HG03469 (cell line): ENCODE data around the gene OTOS.

Source experiments
- ATAC-seq: cut with Tn5 transposase; IDR thresholded peaks from one replicate; pipeline ENCODE4 v1.9.1; 2021; ENCODE audit warnings: mild to moderate bottlenecking, moderate library complexity, moderate number of reproducible peaks; ENCODE audit not compliant: unreplicated experiment

OTOS gene

DNA sequence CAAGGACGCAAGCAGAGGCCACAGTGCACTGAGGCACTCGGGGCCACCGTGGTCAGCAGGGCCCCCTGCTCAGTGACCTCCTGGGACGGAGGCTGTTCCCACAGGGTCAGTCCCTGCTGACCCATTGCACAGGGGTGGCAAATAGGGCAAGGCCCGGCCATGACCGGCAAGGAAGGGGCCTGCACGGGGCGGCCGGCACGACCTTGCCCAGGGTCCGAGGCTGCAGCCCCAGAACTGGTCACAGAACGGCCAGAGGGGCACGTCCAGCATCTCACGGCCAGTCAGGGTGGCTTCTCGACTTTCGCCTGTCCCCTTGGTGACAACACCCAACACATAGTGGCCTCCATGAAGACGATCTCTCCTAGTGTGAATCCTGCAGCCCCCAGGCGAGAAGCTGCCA lies 27.6 kb upstream of the OTOS start:
- no peak for ATAC-seq

DNA sequence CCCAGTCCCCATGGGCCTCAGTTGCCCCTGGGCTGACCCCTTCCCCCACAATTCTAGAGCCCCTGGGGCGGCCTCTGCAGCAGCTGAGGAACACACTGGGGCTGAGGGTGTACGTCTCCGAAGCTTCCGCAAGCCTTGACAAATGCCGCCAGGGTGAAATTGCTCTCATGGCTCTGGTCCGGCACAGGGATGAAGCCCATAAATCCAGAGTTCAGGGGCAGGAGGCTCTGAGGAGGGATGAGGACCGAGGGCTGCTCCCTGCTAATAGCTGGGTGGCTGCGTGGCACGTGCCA lies 27.1 kb upstream of the OTOS start:
- ATAC-seq = no peak

DNA sequence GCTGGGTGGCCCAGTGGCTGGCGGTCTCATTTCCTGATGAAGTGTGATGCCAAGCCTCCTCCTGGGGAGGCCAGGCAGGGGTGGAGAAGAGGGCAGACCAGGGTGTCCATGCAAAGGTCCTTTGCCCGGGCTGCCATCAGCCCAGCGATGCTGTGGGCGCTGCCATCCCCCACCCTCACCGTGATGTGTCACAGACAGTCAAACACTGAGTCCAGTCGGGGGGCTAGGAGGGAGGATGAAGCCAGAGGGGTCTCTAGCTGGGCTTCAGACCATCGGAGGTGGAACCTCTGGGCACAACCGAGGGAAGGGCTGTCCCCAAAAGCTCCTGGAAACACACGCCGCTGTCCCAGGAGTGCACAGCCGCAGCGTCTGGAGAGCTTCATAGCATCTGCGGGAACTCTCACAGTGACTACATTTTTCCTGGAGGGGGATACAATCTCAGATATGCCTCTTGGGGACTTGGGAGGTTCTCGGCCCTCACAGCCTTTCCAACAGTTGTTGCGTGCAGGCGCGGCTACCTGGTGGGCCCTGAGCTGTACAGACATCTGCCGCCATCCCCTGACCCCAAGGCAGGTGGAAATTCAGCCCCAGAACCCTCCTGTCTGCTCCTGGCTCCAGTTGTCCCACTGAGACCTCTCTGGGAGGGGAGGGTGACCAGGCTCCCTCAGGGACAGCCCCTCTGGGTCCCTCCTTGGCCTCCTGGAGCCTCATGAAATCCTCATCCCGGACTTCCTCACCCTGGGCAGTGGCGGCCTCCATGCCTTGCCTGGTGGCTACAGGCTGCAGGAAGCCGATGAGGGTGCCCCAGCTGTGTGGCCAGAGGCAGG lies 26.5 kb upstream of the OTOS start:
- ATAC-seq = no peak

DNA sequence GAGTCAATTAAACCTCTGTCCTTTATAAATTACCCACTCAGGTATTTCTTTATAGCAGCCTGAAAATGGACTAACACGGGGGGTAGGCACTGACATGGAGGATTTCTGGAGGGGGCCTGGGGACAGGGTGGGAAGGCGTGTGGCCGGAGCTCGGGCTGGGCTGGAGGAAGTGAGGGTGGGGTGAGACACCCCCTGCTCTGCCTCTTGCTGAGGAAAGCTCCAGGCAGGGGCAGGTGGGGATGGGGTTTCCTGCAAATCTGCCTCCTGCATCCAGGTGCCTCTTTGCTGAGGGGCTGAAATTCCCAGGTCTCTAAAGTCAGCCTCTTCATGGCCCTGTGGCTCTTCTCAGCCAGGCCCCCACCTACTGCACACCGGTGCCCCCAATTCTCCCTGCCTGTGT lies 25.7 kb upstream of the OTOS start:
- ATAC-seq = no peak

GRCh38 chr2:240165661-240166060 lies 25.2 kb upstream of the OTOS start:
- no peak for ATAC-seq

DNA sequence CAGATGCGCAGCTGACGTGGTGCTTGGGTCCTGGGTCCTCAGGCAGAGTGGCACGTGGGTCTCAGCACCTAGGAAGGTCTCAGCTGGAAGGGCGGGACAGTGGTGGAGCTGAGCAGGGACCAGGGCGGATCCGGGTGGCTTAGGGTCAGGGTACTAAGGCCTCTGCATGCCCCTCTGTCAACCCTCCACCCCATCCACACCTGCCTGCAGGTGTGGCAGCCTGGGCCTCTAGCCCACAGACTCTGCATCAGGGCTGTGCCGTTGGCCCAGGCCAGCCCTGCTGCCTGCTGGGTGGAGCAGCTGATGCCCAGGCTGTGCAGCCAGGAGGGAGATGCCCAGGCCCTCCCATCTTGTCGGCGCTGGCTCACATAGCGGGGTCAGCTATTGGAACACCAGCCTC lies 24.6 kb upstream of the OTOS start:
- no peak for ATAC-seq

DNA sequence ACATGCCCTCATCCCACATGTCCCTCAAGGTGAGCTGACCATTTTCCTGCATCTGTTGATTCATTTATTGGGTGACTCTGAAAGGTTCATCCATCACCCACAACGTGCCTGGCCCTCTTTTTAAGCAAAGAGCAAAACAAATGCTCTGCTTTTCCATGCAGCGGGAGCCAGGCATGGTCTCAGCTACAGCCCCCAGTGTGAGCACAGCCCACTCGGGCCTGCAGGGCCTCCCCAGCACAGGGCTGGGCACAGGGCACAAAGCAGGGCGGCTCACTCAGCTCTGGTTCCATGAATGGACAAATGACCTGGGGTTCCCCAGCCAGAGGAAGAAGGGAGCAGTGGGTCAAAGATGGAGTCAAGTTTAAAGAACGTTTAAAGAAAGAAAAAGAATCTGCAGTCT lies 24.1 kb upstream of the OTOS start:
- ATAC-seq = no peak

DNA sequence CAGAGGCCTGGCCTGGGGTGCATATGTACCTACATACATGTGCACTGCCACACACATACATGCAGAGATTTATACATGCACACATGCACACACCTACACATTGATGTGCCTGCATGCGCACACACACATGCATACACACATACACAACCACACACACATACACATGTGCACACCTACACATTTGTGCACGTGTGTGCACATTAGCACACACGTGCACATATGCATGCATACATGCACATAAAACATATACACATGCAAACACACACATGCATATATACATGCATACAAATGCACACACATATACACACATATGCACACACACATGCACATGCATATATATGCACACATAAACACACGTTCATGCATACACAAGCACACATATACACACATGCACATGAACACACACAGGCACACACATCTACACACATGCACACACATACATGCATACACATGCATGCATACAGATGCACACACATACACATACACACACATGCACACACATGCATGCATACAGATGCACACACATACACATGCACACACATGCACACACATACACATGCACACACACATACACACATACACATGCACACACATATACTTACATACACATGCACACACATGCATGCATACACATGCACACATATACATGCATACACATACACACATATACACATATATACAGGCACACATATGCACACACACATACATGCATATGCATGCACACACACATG lies 23.6 kb upstream of the OTOS start:
- ATAC-seq = no peak

DNA sequence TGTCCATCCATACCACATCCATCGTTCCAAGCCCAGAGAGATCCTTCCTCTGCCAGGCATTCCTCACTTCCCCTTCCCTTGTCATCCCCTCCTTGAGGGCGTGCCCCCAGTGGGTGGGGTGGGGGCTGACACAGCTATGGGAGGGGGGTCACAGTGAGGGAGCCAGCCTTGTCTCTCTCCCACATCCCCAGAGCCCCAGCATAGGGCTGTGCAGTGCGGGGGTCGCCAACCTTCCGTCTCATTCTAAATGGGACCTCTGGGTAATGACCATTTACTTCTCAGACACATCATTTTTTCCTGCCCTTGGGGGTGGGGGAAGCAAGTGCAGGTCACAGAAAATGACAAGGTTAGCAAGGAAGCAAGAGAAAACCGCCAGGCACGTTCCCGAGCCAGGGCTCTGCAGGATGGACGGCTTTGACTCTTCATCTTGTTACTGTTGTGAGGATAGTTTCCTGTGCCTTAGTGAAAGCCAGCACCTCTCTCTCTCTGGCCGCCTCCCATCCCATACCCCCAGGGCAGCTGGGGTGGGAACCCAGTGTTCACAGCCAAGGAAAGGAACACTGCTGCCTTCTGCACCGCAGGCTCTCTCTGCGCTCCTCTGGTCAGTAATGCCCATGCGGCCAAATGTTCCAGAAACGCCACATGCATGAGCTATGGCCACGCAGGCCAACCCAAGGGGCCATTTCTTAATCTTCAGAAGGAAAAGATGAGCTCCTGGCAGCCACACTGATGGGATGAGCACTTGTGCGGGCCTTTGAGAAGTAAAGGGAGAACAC lies 22.7 kb upstream of the OTOS start:
- ATAC-seq = no peak

- no peak for ATAC-seq
These were observed 22.1 kb upstream of the OTOS start for GRCh38 chr2:240162531-240162930.

- no peak for ATAC-seq
These were observed 21.6 kb upstream of the OTOS start for GRCh38 chr2:240162032-240162431.

GRCh38 chr2:240161087-240161750 lies 20.8 kb upstream of the OTOS start:
- no peak for ATAC-seq

GRCh38 chr2:240160291-240161086 lies 20.0 kb upstream of the OTOS start:
- no peak for ATAC-seq

DNA sequence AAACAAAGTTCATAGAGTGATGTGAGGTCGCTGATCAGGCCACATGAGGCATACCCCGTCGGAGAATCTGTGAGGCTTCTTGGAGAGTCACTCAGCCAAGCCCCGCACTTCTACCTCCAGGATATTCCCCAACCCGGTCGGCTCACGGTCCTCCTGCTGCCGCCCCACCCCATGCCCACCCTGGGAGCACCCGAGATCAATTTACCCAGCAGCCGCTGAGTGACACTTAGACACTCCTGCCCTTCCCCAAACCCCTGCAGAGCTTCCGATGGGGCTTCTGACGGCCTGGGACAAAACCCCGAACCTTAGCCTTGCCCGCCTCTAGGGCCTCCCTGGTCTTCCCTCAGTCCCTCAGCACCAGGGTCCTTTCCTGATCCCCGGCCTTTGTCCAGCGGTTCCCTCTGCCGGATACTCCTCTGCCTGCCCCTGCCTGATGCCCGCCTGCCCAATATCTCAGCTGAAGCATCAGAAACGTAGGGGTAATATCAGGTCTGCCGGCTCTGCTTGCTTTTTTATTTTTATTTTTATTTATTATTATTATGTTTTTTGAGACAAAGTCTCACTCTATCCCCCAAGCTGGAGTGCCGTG lies 18.9 kb upstream of the OTOS start:
- no peak for ATAC-seq

DNA sequence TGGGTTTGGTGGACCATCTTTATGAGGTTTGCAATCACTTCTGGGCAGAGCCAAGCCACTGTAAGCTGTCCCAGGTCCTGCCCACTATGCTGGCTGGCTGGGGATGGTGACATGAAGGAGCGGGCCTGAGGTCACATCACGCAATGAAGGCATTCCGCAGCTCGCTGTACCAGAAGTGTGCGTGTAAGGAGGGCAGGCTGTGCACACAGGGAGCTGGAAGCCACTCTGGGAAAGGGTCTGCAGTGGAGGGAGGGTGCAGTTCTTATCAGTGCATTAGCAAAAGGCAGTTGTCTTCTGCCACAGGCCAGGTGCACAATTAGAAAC lies 16.7 kb upstream of the OTOS start:
- ATAC-seq = no peak

GRCh38 chr2:240156435-240157146 lies 16.1 kb upstream of the OTOS start:
- ATAC-seq = no peak

DNA sequence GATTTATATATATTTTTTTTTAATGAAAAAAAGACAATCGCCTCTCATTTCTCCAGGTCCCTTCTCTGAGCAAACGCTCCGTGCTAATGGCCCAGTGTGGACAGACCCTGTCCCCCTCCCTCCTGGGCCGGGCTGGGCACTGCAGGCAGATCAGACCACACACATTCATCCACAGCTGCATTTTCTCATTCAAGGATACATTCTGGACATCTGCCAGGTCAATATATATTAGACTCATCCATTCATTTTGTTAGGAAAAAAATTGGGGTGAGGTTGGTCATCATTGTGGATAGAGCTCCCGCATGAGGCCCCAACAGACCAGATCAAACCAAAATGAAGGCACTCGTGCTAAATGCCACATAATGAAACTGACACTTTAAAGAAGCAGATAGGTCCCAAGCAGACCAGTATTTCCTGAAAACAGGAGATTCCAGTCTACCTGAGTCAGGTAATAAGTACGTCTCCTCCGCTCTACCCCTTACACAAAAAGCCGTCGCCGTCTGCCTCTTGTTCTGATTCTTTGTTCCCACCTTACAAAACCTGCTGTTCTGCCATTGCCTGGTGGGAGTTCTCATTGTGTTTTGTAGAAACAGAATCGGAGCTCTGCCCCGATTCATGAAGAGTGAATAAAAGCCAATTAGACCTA lies 15.4 kb upstream of the OTOS start:
- ATAC-seq = no peak

GRCh38 chr2:240155048-240155744 lies 14.7 kb upstream of the OTOS start:
- no peak for ATAC-seq

GRCh38 chr2:240154606-240155005 lies 14.1 kb upstream of the OTOS start:
- no peak for ATAC-seq
